Measurements from ENCODE around the gene AANAT.

The AANAT gene

GRCh38 chr17:76445697-76446448 is 21.5 kb upstream of the AANAT start:
- Histone ChIP-seq H3K36me3 (ENCODE audit: control insufficient read depth, insufficient read depth, low read length) (no peaks in the 10 kb centered on the region), H3K4me2 (ENCODE audit: low read length) (no peak overlapping the region), H3K9ac (no peak overlapping the region), H3K27ac (no peak overlapping the region), H3K9me3 (ENCODE audit: control insufficient read depth, low read length) (no peaks in the 10 kb centered on the region), H3K4me1 (peaks cover 18% of the 10 kb centered on the region), H2AFZ (no peak overlapping the region), H3K79me2 (peaks cover 83% of the 10 kb centered on the region), H3K27me3 (ENCODE audit: control insufficient read depth, insufficient read depth, low read length) (no peaks in the 10 kb centered on the region), H3K4me3 (ENCODE audit: low read depth, low read length) (no peak overlapping the region)
- TF ChIP-seq CTCF (IDR thresholded peaks at IDR 0.05) = no peak

- peaks cover 86% of the 10 kb centered on the region for H3K79me2 ChIP-seq
- peak overlapping the region; percentile 16 for H2AFZ ChIP-seq
- peaks cover 13% of the 10 kb centered on the region for H3K4me1 ChIP-seq
- no peak overlapping the region for H3K9ac ChIP-seq
- no peaks in the 10 kb centered on the region for H3K36me3 ChIP-seq (ENCODE audit: control insufficient read depth, insufficient read depth, low read length)
- no peak overlapping the region for H3K27ac ChIP-seq
- TF ChIP-seq CTCF (IDR thresholded peaks at IDR 0.05) = no peak
- H3K4me3 ChIP-seq (ENCODE audit: low read depth, low read length) = no peak overlapping the region
- no peaks in the 10 kb centered on the region for H3K27me3 ChIP-seq (ENCODE audit: control insufficient read depth, insufficient read depth, low read length)
- no peak overlapping the region for H3K4me2 ChIP-seq (ENCODE audit: low read length)
- no peaks in the 10 kb centered on the region for H3K9me3 ChIP-seq (ENCODE audit: control insufficient read depth, low read length)
These were observed 20.8 kb upstream of the AANAT start for GRCh38 chr17:76446449-76447231.

GRCh38 chr17:76447931-76448652 is 19.3 kb upstream of the AANAT start:
- H3K79me2 ChIP-seq = peaks cover 78% of the 10 kb centered on the region
- H3K4me1 ChIP-seq = peaks cover 13% of the 10 kb centered on the region
- no peak overlapping the region for H3K9ac ChIP-seq
- H3K27ac ChIP-seq = no peak overlapping the region
- no peak overlapping the region for H3K4me2 ChIP-seq (ENCODE audit: low read length)
- no peak for TF ChIP-seq CTCF (IDR thresholded peaks at IDR 0.05)
- no peaks in the 10 kb centered on the region for H3K27me3 ChIP-seq (ENCODE audit: control insufficient read depth, insufficient read depth, low read length)
- H3K9me3 ChIP-seq (ENCODE audit: control insufficient read depth, low read length) = no peaks in the 10 kb centered on the region
- no peaks in the 10 kb centered on the region for H3K36me3 ChIP-seq (ENCODE audit: control insufficient read depth, insufficient read depth, low read length)
- H3K4me3 ChIP-seq (ENCODE audit: low read depth, low read length) = no peak overlapping the region
- no peak overlapping the region for H2AFZ ChIP-seq

- Histone ChIP-seq H3K27me3 (ENCODE audit: control insufficient read depth, insufficient read depth, low read length) (no peaks in the 10 kb centered on the region), H3K4me2 (ENCODE audit: low read length) (no peak overlapping the region), H2AFZ (no peak overlapping the region), H3K27ac (no peak overlapping the region), H3K9me3 (ENCODE audit: control insufficient read depth, low read length) (no peaks in the 10 kb centered on the region), H3K36me3 (ENCODE audit: control insufficient read depth, insufficient read depth, low read length) (no peaks in the 10 kb centered on the region), H3K79me2 (peaks cover 70% of the 10 kb centered on the region), H3K9ac (no peak overlapping the region), H3K4me1 (peaks cover 13% of the 10 kb centered on the region), H3K4me3 (ENCODE audit: low read depth, low read length) (no peak overlapping the region)
- no peak for TF ChIP-seq CTCF (IDR thresholded peaks at IDR 0.05)
These were observed 18.3 kb upstream of the AANAT start for GRCh38 chr17:76449126-76449525.

All from parathyroid adenoma (tissue), 2 donors.